GM23248 (cell line): ENCODE results near the gene ZNF76. TPM values are rescaled to one million over a fixed set of nuclear protein-coding genes. Genes with fewer than 3 reads are reported as not detected.
A peak's percentile ranks its signal among the peaks of the same experiment; 100 is the strongest.

Experiments
- DNase-seq: peaks from one replicate; pipeline ENCODE4 v3.0.0-alpha.2; 2015
- H2AFZ ChIP-seq: fragments of 200-600 bp; sonication (generic); 2 replicates; pipeline ENCODE4 v1.6.1; 2016; ENCODE audit warnings: antibody characterized with exemption
- H3F3A ChIP-seq: fragments of 200-600 bp; sonication (generic); 2 replicates; pipeline ENCODE4 v1.6.1; 2016; ENCODE audit warnings: mild to moderate bottlenecking, antibody characterized with exemption, mixed run types; ENCODE audit not compliant: insufficient read depth
- H3K27ac ChIP-seq: fragments of 200-600 bp; sonication (generic); 2 replicates; pipeline ENCODE4 v1.5.1; 2016; ENCODE audit warnings: mild to moderate bottlenecking
- H3K27me3 ChIP-seq: fragments of 200-600 bp; sonication (generic); replicated peaks from 2 replicates; pipeline ENCODE4 v1.6.1; 2016; ENCODE audit warnings: mild to moderate bottlenecking; ENCODE audit not compliant: insufficient read depth
- H3K36me3 ChIP-seq: fragments of 200-600 bp; sonication (generic); 2 replicates; pipeline ENCODE4 v1.6.1; 2016; ENCODE audit warnings: low read depth, mild to moderate bottlenecking
- H3K4me1 ChIP-seq: fragments of 200-600 bp; sonication (generic); 2 replicates; pipeline ENCODE4 v1.6.1; 2016; ENCODE audit warnings: mild to moderate bottlenecking; ENCODE audit not compliant: insufficient read depth
- H3K4me2 ChIP-seq: fragments of 200-600 bp; sonication (generic); one replicate; pipeline ENCODE4 v1.6.1; 2016; ENCODE audit warnings: mild to moderate bottlenecking; ENCODE audit not compliant: unreplicated experiment
- H3K4me3 ChIP-seq: fragments of 200-600 bp; sonication (generic); 2 replicates; pipeline ENCODE4 v1.5.1; 2016; ENCODE audit warnings: mild to moderate bottlenecking
- H3K79me2 ChIP-seq: fragments of 200-600 bp; sonication (generic); 2 replicates; pipeline ENCODE4 v1.6.1; 2016; ENCODE audit warnings: mild to moderate bottlenecking; ENCODE audit not compliant: insufficient read depth
- H3K9ac ChIP-seq: fragments of 200-600 bp; sonication (generic); 2 replicates; pipeline ENCODE4 v1.6.1; 2016; ENCODE audit warnings: mild to moderate bottlenecking
- H3K9me2 ChIP-seq: fragments of 200-600 bp; sonication (generic); 2 replicates; pipeline ENCODE4 v1.6.1; 2016; ENCODE audit warnings: mixed run types, mild to moderate bottlenecking, moderate library complexity; ENCODE audit not compliant: insufficient read depth
- H3K9me3 ChIP-seq: fragments of 200-600 bp; sonication (generic); one replicate; pipeline ENCODE4 v1.6.1; 2017; ENCODE audit warnings: low read depth
- H4K20me1 ChIP-seq: fragments of 200-600 bp; sonication (generic); 2 replicates; pipeline ENCODE4 v1.6.0; 2016; ENCODE audit not compliant: insufficient read depth
- EZH2 ChIP-seq: fragments of 200-600 bp; sonication (generic); IDR thresholded peaks from 2 replicates; pipeline ENCODE4 v1.6.1; 2018; ENCODE audit warnings: antibody characterized with exemption, mild to moderate bottlenecking; ENCODE audit not compliant: insufficient read depth, poor library complexity, severe bottlenecking
- EZH2phosphoT487 ChIP-seq: fragments of 200-600 bp; sonication (generic); IDR thresholded peaks from 2 replicates; pipeline ENCODE4 v1.6.1; 2018; ENCODE audit warnings: antibody characterized with exemption, moderate library complexity, mild to moderate bottlenecking, low read depth; ENCODE audit not compliant: insufficient read depth
- WGBS, 2 experiments: methylation state at CpG; one replicate each; pipeline ENCODE4 v1.1.6; 2015 to 2017; ENCODE audit warnings: low lambda C conversion rate in 2 of 2, low coverage in 1 of 2; ENCODE audit errors: missing lambda C conversion rate in 2 of 2; 5-methylcytosine and 5-hydroxymethylcytosine counted together
- in situ Hi-C: fragments of 300-500 bp; cut with MboI; formaldehyde crosslinking; loops from 2 replicates; pipeline ENCODE4 v1.15.0; 2020
- polyA plus RNA-seq: library from polyadenylated mRNA; unstranded; fragments of >200 nt; fragmentation: Nextera tagmentation; extraction: Ambion mirVana; gene quantifications from 2 replicates; pipeline ENCODE4 v1.2.1, GENCODE V29; 2016
- total RNA-seq: library from RNA; depleted of rRNA; stranded (reverse); fragments of >200 nt; shearing (Covaris generic); gene quantifications from 2 replicates; pipeline ENCODE4 v1.2.3, GENCODE V29; 2014

ZNF76 gene
- total and polyA plus RNA-seq, 2 experiments from 2014 or later: 14.3 to 15.9 TPM

GRCh38 chr6:35273822-35274559 lies 14.5 kb downstream of the ZNF76 start:
- Histone ChIP-seq H3K4me2 (peak overlapping the region; percentile 59), H3K9me3 (no peaks in the 10 kb centered on the region), H3K9me2 (no peaks in the 10 kb centered on the region), H3F3A (peaks cover 18% of the 10 kb centered on the region; the same call in 1 of the 2 replicates), H2AFZ (no peak overlapping the region), H3K36me3 (no peaks in the 10 kb centered on the region), H4K20me1 (no peaks in the 10 kb centered on the region), H3K27ac (0 out of 2 replicates have a peak overlapping the region, but pooled peaks have one; percentile 61), H3K4me1 (peaks cover 16% of the 10 kb centered on the region), H3K27me3 (no peaks in the 10 kb centered on the region), H3K79me2 (0 out of 2 replicates have a peak, but pooled peaks cover 4% of the 10 kb centered on the region), H3K9ac (no peak overlapping the region), H3K4me3 (no peak overlapping the region)
- peak; percentile 30 for DNase-seq
- TF ChIP-seq EZH2phosphoT487 (no peak), EZH2 (no peak)
- in situ Hi-C loops: no loop called here
- WGBS, 2 experiments: 76 to 80% methylated on average over 4 of the region's 4 CpGs

GRCh38 chr6:35275744-35276260 lies 16.3 kb downstream of the ZNF76 start:
- in situ Hi-C loops: no loop called here
- Histone ChIP-seq H3K4me1 (peaks cover 16% of the 10 kb centered on the region), H3K27ac (no peak overlapping the region), H3F3A (peaks cover 18% of the 10 kb centered on the region; the same call in 1 of the 2 replicates), H3K9me2 (no peaks in the 10 kb centered on the region), H3K9me3 (no peaks in the 10 kb centered on the region), H3K9ac (0 out of 2 replicates have a peak overlapping the region, but pooled peaks have one; percentile 59), H4K20me1 (no peaks in the 10 kb centered on the region), H2AFZ (no peak overlapping the region), H3K4me2 (no peak overlapping the region), H3K79me2 (0 out of 2 replicates have a peak, but pooled peaks cover 3% of the 10 kb centered on the region), H3K4me3 (no peak overlapping the region), H3K27me3 (no peaks in the 10 kb centered on the region), H3K36me3 (no peaks in the 10 kb centered on the region)
- no peak for DNase-seq
- no peak for TF ChIP-seq EZH2phosphoT487
- TF ChIP-seq EZH2: no peak
- WGBS, 2 experiments: 98% methylated on average over 4 of the region's 4 CpGs

- Histone ChIP-seq H3K36me3 (0 out of 2 replicates have a peak, but pooled peaks cover 4% of the 10 kb centered on the region), H3K27ac (no peak overlapping the region), H3K4me1 (peaks cover 16% of the 10 kb centered on the region), H3K4me2 (no peak overlapping the region), H3K4me3 (no peak overlapping the region), H3K27me3 (no peaks in the 10 kb centered on the region), H3K9ac (no peak overlapping the region), H3K9me3 (no peaks in the 10 kb centered on the region), H4K20me1 (no peaks in the 10 kb centered on the region), H3K9me2 (no peaks in the 10 kb centered on the region), H3F3A (peaks cover 17% of the 10 kb centered on the region; the same call in 1 of the 2 replicates), H2AFZ (no peak overlapping the region), H3K79me2 (no peaks in the 10 kb centered on the region)
- TF ChIP-seq EZH2phosphoT487: no peak
- TF ChIP-seq EZH2: no peak
- DNase-seq: no peak
- 97 to 98% methylated on average over 3 of the region's 3 CpGs for WGBS, 2 experiments
- in situ Hi-C loops: no loop called here
These were observed 19.2 kb downstream of the ZNF76 start for GRCh38 chr6:35278708-35279107.

- Histone ChIP-seq H2AFZ (no peak overlapping the region), H3K27ac (no peak overlapping the region), H3K9me3 (no peaks in the 10 kb centered on the region), H4K20me1 (no peaks in the 10 kb centered on the region), H3K79me2 (no peaks in the 10 kb centered on the region), H3K9ac (no peak overlapping the region), H3K36me3 (0 out of 2 replicates have a peak, but pooled peaks cover 4% of the 10 kb centered on the region), H3K4me3 (no peak overlapping the region), H3K4me2 (no peak overlapping the region), H3K27me3 (no peaks in the 10 kb centered on the region), H3K4me1 (no peaks in the 10 kb centered on the region), H3F3A (no peaks in the 10 kb centered on the region), H3K9me2 (no peaks in the 10 kb centered on the region)
- TF ChIP-seq EZH2phosphoT487: no peak
- no peak for TF ChIP-seq EZH2
- WGBS, 2 experiments: 68 to 84% methylated on average over 4 of the region's 4 CpGs
- DNase-seq: no peak
- in situ Hi-C loops: no loop called here
These were observed 21.4 kb downstream of the ZNF76 start for GRCh38 chr6:35280903-35281302.
